IMR-90 (cell line): Measurements from ENCODE around the gene AKNA. TPM values are rescaled to one million over a fixed set of nuclear protein-coding genes. Genes with fewer than 3 reads are reported as not detected.

Source experiments
- ATAC-seq: fragments of 200-7000 bp; cut with Tn5 transposase; 2 replicates; pipeline ENCODE4 v1.9.1; 2020; ENCODE audit warnings: low read depth, mild to moderate bottlenecking, moderate library complexity
- BruUV-seq: library from RNA; stranded (reverse); fragments of 400-500 nt; replicated peaks from 2 replicates; lab custom pipeline; 2021; lab: Mats Ljungman, UMichigan
- CTCF ChIA-PET: fragments of 300-600 bp; formaldehyde crosslinking; extraction: SDS; loops from one replicate; lab custom pipeline; 2021; ENCODE audit warnings: antibody characterized with exemption; lab: Yijun Ruan, JAX
- POLR2A ChIA-PET: fragments of 300-600 bp; sonication (Branson Sonifier 250); formaldehyde crosslinking; loops from one replicate; lab custom pipeline; 2022; ENCODE audit warnings: antibody characterized with exemption; ENCODE audit not compliant: unreplicated experiment; lab: Charles Lee
- DNase-seq: peaks from one replicate; pipeline ENCODE4 v3.0.0; 2013
- H2AFZ ChIP-seq: replicated peaks from 2 replicates; pipeline ENCODE3; 2013; ENCODE audit warnings: low read length, mild to moderate bottlenecking; ENCODE audit not compliant: poor library complexity
- H2AK5ac ChIP-seq: 2 replicates; pipeline ENCODE4 v1.6.1; 2013; ENCODE audit warnings: low read depth, low read length, inconsistent platforms
- H2AK9ac ChIP-seq: replicated peaks from 2 replicates; pipeline ENCODE3; 2013; ENCODE audit warnings: mild to moderate bottlenecking, low read depth, low read length, moderate library complexity; ENCODE audit not compliant: poor library complexity
- H2BK120ac ChIP-seq: 2 replicates; pipeline ENCODE4 v1.6.1; 2013; ENCODE audit warnings: low read depth, low read length, inconsistent platforms
- H2BK15ac ChIP-seq: 3 replicates; pipeline ENCODE4 v1.6.1; 2013; ENCODE audit warnings: low read depth, low read length, inconsistent platforms
- H2BK20ac ChIP-seq: 2 replicates; pipeline ENCODE4 v1.6.1; 2013; ENCODE audit warnings: low read depth, mild to moderate bottlenecking, inconsistent platforms, low read length, moderate library complexity
- H2BK5ac ChIP-seq: 2 replicates; pipeline ENCODE4 v1.6.1; 2013; ENCODE audit warnings: mild to moderate bottlenecking, low read depth, low read length, inconsistent platforms; ENCODE audit not compliant: poor library complexity, severe bottlenecking
- H3K14ac ChIP-seq: replicated peaks from 2 replicates; pipeline ENCODE4 v1.6.1; 2013; ENCODE audit warnings: low read depth, low read length, inconsistent platforms
- H3K18ac ChIP-seq: 2 replicates; pipeline ENCODE4 v1.6.1; 2013; ENCODE audit warnings: low read depth, low read length, control low read depth
- H3K23ac ChIP-seq: 2 replicates; pipeline ENCODE4 v1.6.1; 2013; ENCODE audit warnings: low read depth, low read length, inconsistent platforms
- H3K27ac ChIP-seq: 2 replicates; pipeline ENCODE4 v1.5.1; 2013; ENCODE audit warnings: mild to moderate bottlenecking, control low read depth, low read length; ENCODE audit not compliant: insufficient read depth
- H3K27me3 ChIP-seq: 2 replicates; pipeline ENCODE4 v1.6.1; 2013; ENCODE audit warnings: low read length; ENCODE audit not compliant: control insufficient read depth, insufficient read depth
- H3K36me3 ChIP-seq: 2 replicates; pipeline ENCODE4 v1.6.1; 2013; ENCODE audit warnings: low read length, mixed read lengths; ENCODE audit not compliant: control insufficient read depth, insufficient read depth
- H3K4ac ChIP-seq: 2 replicates; pipeline ENCODE4 v1.6.1; 2013; ENCODE audit warnings: low read depth, low read length, inconsistent platforms
- H3K4me1 ChIP-seq: 2 replicates; pipeline ENCODE4 v1.6.1; 2013; ENCODE audit warnings: low read length, mixed read lengths; ENCODE audit not compliant: control insufficient read depth, insufficient read depth
- H3K4me2 ChIP-seq: 2 replicates; pipeline ENCODE4 v1.6.1; 2013; ENCODE audit warnings: low read depth, mild to moderate bottlenecking, control low read depth, low read length, moderate library complexity
- H3K4me3 ChIP-seq: 2 replicates; pipeline ENCODE4 v1.5.1; 2013; ENCODE audit warnings: low read depth, mild to moderate bottlenecking, control low read depth, low read length, moderate library complexity; ENCODE audit not compliant: insufficient read depth
- H3K56ac ChIP-seq: 2 replicates; pipeline ENCODE4 v1.6.1; 2013; ENCODE audit warnings: low read length, inconsistent platforms; ENCODE audit not compliant: insufficient read depth; ENCODE audit errors: extremely low read depth
- H3K79me1 ChIP-seq, 2 experiments: 2 replicates each; pipeline ENCODE4 v1.6.1; 2013; ENCODE audit warnings: low read length in 2 of 2, inconsistent platforms in 1 of 2, low read depth in 1 of 2
- H3K9ac ChIP-seq: 2 replicates; pipeline ENCODE4 v1.6.1; 2013; ENCODE audit warnings: low read depth, low read length, control low read depth
- H3K9me1 ChIP-seq: 2 replicates; pipeline ENCODE4 v1.6.1; 2013; ENCODE audit warnings: low read length, inconsistent platforms; ENCODE audit not compliant: insufficient read depth
- H3K9me3 ChIP-seq: 2 replicates; pipeline ENCODE4 v1.6.1; 2013; ENCODE audit warnings: low read length; ENCODE audit not compliant: control insufficient read depth, insufficient read depth
- H4K20me1 ChIP-seq: 2 replicates; pipeline ENCODE4 v1.6.1; 2013; ENCODE audit warnings: low read length, inconsistent platforms; ENCODE audit not compliant: insufficient read depth
- H4K5ac ChIP-seq: 2 replicates; pipeline ENCODE4 v1.6.1; 2013; ENCODE audit warnings: mild to moderate bottlenecking, low read depth, low read length, control low read depth
- H4K8ac ChIP-seq, 2 experiments: 2 replicates each; pipeline ENCODE4 v1.6.1; 2013; ENCODE audit warnings: low read depth in 2 of 2, low read length in 2 of 2, control low read depth in 1 of 2, inconsistent platforms in 1 of 2
- H4K91ac ChIP-seq: 2 replicates; pipeline ENCODE4 v1.6.1; 2013; ENCODE audit warnings: low read depth, low read length, inconsistent platforms; ENCODE audit not compliant: insufficient read depth
- BHLHE40 ChIP-seq: fragments of 150-350 bp; IDR thresholded peaks from 2 replicates; pipeline ENCODE4 v1.6.1; 2016; ENCODE audit warnings: mild to moderate bottlenecking, low read depth, low read length
- CEBPB ChIP-seq: IDR thresholded peaks from 2 replicates; pipeline ENCODE4 v1.6.1; 2012; ENCODE audit warnings: low read depth, low read length, improper control_type of control experiment
- CHD1 ChIP-seq: IDR thresholded peaks from 2 replicates; pipeline ENCODE4 v1.6.1; 2012; ENCODE audit warnings: low read depth, low read length, improper control_type of control experiment
- ELK1 ChIP-seq: fragments of 150-350 bp; IDR thresholded peaks from 2 replicates; pipeline ENCODE4 v1.6.1; 2016; ENCODE audit warnings: low read depth, mild to moderate bottlenecking, low read length, moderate library complexity, borderline replicate concordance
- FOS ChIP-seq: fragments of 150-350 bp; IDR thresholded peaks from 2 replicates; pipeline ENCODE4 v1.6.1; 2016; ENCODE audit warnings: low read depth, low read length
- MAFK ChIP-seq: IDR thresholded peaks from 2 replicates; pipeline ENCODE4 v1.6.1; 2012; ENCODE audit warnings: low read depth, low read length, improper control_type of control experiment
- MAZ ChIP-seq: IDR thresholded peaks from 2 replicates; pipeline ENCODE4 v1.6.1; 2012; ENCODE audit warnings: low read depth, mild to moderate bottlenecking, low read length, improper control_type of control experiment, moderate library complexity, borderline replicate concordance
- MXI1 ChIP-seq: IDR thresholded peaks from 2 replicates; pipeline ENCODE4 v1.6.1; 2012; ENCODE audit warnings: low read depth, mild to moderate bottlenecking, low read length, moderate library complexity, borderline replicate concordance
- POLR2A ChIP-seq: IDR thresholded peaks from 2 replicates; pipeline ENCODE4 v1.6.1; 2012; ENCODE audit warnings: mild to moderate bottlenecking, low read depth, low read length
- RAD21 ChIP-seq: IDR thresholded peaks from 2 replicates; pipeline ENCODE4 v1.6.1; 2012; ENCODE audit warnings: low read length, improper control_type of control experiment
- RFX5 ChIP-seq: IDR thresholded peaks from 2 replicates; pipeline ENCODE4 v1.8.0; 2012; ENCODE audit warnings: low read depth, mild to moderate bottlenecking, low read length, moderate library complexity
- SMC3 ChIP-seq: fragments of 150-350 bp; IDR thresholded peaks from 2 replicates; pipeline ENCODE4 v1.6.1; 2016; ENCODE audit warnings: low read depth, mild to moderate bottlenecking, antibody characterized with exemption, low read length, moderate library complexity
- USF2 ChIP-seq: fragments of 150-350 bp; IDR thresholded peaks from 2 replicates; pipeline ENCODE4 v1.6.1; 2017; ENCODE audit warnings: mild to moderate bottlenecking, antibody characterized with exemption, low read length, low read depth
- WGBS, 2 experiments: methylation state at CpG; one replicate each; pipeline versions ENCODE4 v1.1.5 to v1.1.7; 2013; ENCODE audit warnings: missing lambda C conversion rate in 2 of 2; ENCODE audit not compliant: insufficient read length in 1 of 2; ENCODE audit errors: extremely low coverage in 2 of 2; 5-methylcytosine and 5-hydroxymethylcytosine counted together
- dilution Hi-C: fragments of 300-500 bp; cut with HindIII; formaldehyde crosslinking; loops from one replicate; pipeline ENCODE4 v1.14.3; 2018; ENCODE audit warnings: low sequenced_read_pairs; ENCODE audit not compliant: unreplicated experiment
- in situ Hi-C: fragments of 300-500 bp; cut with MboI; formaldehyde crosslinking; loops from 3 replicates; pipeline ENCODE4 v1.14.3; 2019; ENCODE audit warnings: low sequenced_read_pairs, inconsistent platforms, mixed read lengths
- intact Hi-C: fragments of 100-400 bp; cut with micrococcal nuclease; formaldehyde crosslinking; loops from 2 replicates; pipeline ENCODE4 v1.10.0; 2022
- polyA plus RNA-seq, 3 experiments: library from polyadenylated mRNA; depleted of rRNA; stranded (reverse); fragments of >200 nt; gene quantifications; 2 replicates each; pipeline ENCODE4 v1.2.3, GENCODE V29; 2012; ENCODE audit warnings: low replicate concordance in 1 of 3
- total RNA-seq: library from RNA; depleted of rRNA; stranded (reverse); fragments of >200 nt; gene quantifications from 2 replicates; pipeline ENCODE4 v1.2.3, GENCODE V29; 2012
- TF ChIP-seq, protein P1 (sequence below): conservative IDR thresholded peaks from 2 replicates; pipeline ENCODE4 v1.5.1; 2012; ENCODE audit warnings: mild to moderate bottlenecking, low read depth, low read length, improper control_type of control experiment

AKNA gene
- total and polyA plus RNA-seq, 2 of the 4 experiments (the other 2 are of a cell fraction), result 2.7 to 7.3 TPM

- ChIA-PET POLR2A (no interaction called here), CTCF (interaction anchor here (1.0 to 2.0 kb wide), 4 partner anchors 131 to 204 kb away, joined by 4 to 10 read pairs (median 6); partner anchors contain the start of gene COL27A1)
- H4K91ac ChIP-seq, result peak overlapping the region; percentile 86
- WGBS, 2 experiments, result 92% methylated on average over 9 of the region's 16 CpGs; no CpG with 5 or more reads in 1 of the 2 experiments
- peak overlapping the region in 1 of 2 experiments; percentile 84; a peak in 1 of 4 replicates for H4K8ac ChIP-seq
- BruUV-seq, result no TSS peak
- H3K56ac ChIP-seq, result no peak overlapping the region
- H2BK20ac ChIP-seq, result peak overlapping the region; percentile 92
- H2BK120ac ChIP-seq, result peak overlapping the region; percentile 93
- H4K20me1 ChIP-seq, result no peaks in the 10 kb centered on the region
- ATAC-seq (no peak), DNase-seq (no peak)
- H2AK9ac ChIP-seq, result peak overlapping the region; percentile 31
- H2BK15ac ChIP-seq, result peak overlapping the region; percentile 18; the same call in 1 of the 3 replicates
- peak overlapping the region; percentile 88 for H3K14ac ChIP-seq
- no peaks in the 10 kb centered on the region for H3K9me3 ChIP-seq
- H2AK5ac ChIP-seq, result peak overlapping the region; percentile 90
- no peak overlapping the region for H4K5ac ChIP-seq
- in situ Hi-C loops (loop anchor here (5.0 kb wide), 1 partner anchor 125 kb away; no protein-coding TSS in a partner anchor), intact Hi-C loops (no loop called here), dilution Hi-C loops (no loop called here)
- H3K36me3 ChIP-seq, result peaks cover 8% of the 10 kb centered on the region
- no peak overlapping the region for H3K23ac ChIP-seq
- no peak overlapping the region for H3K27ac ChIP-seq
- no peak overlapping the region for H3K4me2 ChIP-seq
- peaks cover 23% of the 10 kb centered on the region for H3K9me1 ChIP-seq
- peak overlapping the region; percentile 79 for H2AFZ ChIP-seq
- H3K79me1 ChIP-seq, result peaks cover 0 to 18% of the 10 kb centered on the region in 2 experiments; a peak in 2 of 4 replicates
- no peak overlapping the region for H3K4me3 ChIP-seq
- peak overlapping the region; percentile 93 for H3K4ac ChIP-seq
- no peak overlapping the region for H3K18ac ChIP-seq
- H2BK5ac ChIP-seq, result peak overlapping the region; percentile 55
- H3K9ac ChIP-seq, result no peak overlapping the region
- H3K27me3 ChIP-seq, result no peaks in the 10 kb centered on the region
- H3K4me1 ChIP-seq, result peaks cover 21% of the 10 kb centered on the region
- no peak for TF ChIP-seq MAZ
- no peak for TF ChIP-seq RAD21
- TF ChIP-seq, protein P1, sequence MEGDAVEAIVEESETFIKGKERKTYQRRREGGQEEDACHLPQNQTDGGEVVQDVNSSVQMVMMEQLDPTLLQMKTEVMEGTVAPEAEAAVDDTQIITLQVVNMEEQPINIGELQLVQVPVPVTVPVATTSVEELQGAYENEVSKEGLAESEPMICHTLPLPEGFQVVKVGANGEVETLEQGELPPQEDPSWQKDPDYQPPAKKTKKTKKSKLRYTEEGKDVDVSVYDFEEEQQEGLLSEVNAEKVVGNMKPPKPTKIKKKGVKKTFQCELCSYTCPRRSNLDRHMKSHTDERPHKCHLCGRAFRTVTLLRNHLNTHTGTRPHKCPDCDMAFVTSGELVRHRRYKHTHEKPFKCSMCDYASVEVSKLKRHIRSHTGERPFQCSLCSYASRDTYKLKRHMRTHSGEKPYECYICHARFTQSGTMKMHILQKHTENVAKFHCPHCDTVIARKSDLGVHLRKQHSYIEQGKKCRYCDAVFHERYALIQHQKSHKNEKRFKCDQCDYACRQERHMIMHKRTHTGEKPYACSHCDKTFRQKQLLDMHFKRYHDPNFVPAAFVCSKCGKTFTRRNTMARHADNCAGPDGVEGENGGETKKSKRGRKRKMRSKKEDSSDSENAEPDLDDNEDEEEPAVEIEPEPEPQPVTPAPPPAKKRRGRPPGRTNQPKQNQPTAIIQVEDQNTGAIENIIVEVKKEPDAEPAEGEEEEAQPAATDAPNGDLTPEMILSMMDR, result no peak
- no peak for TF ChIP-seq MAFK
- TF ChIP-seq FOS, result no peak
- no peak for TF ChIP-seq ELK1
- no peak for TF ChIP-seq SMC3
- no peak for TF ChIP-seq BHLHE40
- no peak for TF ChIP-seq USF2
- no peak for TF ChIP-seq POLR2A
- TF ChIP-seq CHD1, result no peak
- TF ChIP-seq MXI1, result no peak
- TF ChIP-seq RFX5, result no peak
- TF ChIP-seq CEBPB, result no peak
Measured at GRCh38 chr9:114287001-114287762, 100.6 kb downstream of the AKNA start.
